Measurements from ENCODE around the gene NEMP2.

DNA sequence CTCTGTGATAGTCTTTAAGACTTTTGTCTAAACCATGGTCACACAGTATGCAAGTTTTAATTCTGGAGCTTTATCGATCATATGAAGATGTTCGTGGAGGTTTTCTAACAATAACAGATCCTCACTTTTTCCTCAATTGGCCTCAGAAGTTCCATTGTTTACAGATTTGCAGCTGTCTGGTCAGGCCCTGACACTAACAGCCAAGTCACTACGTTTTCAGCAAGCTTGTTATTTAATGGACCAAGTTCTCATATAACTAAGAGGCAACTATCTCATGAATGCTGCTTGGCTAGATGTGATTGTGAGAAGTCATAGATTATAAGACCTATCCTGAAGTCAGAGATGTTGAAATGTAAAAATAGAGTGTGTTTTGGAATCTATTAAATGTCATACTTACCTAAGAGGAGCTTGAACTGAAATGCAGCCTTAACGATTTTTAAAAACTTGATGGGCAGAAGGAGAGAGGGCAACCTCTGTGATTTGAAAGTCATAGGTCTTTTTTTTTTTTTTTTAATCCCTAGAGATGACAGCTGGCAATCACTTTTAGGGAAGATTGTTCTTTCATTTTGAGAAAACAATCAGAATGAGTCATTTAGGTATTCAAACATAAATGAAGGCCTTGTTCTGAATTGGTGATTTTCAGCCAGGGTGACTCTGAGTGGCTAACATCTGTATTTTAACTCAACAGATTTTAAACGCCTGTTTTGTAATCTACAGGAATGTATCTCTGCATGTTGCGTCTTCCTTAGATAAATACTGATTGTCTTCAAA is 48.4 kb upstream of the NEMP2 start:
- TF ChIP-seq, protein P1, sequence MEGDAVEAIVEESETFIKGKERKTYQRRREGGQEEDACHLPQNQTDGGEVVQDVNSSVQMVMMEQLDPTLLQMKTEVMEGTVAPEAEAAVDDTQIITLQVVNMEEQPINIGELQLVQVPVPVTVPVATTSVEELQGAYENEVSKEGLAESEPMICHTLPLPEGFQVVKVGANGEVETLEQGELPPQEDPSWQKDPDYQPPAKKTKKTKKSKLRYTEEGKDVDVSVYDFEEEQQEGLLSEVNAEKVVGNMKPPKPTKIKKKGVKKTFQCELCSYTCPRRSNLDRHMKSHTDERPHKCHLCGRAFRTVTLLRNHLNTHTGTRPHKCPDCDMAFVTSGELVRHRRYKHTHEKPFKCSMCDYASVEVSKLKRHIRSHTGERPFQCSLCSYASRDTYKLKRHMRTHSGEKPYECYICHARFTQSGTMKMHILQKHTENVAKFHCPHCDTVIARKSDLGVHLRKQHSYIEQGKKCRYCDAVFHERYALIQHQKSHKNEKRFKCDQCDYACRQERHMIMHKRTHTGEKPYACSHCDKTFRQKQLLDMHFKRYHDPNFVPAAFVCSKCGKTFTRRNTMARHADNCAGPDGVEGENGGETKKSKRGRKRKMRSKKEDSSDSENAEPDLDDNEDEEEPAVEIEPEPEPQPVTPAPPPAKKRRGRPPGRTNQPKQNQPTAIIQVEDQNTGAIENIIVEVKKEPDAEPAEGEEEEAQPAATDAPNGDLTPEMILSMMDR (IDR thresholded peaks at IDR 0.05; ENCODE audit: low read length): no peak
- no peak for TF ChIP-seq EZH2 (IDR thresholded peaks at IDR 0.05; ENCODE audit: borderline replicate concordance, low read length)

Measured in OCI-LY1 (cell line).